Measurements from ENCODE around the gene SPATA13.

SPATA13 gene

GRCh38 chr13:24122569-24122968 is 38.0 kb upstream of the SPATA13 start:
- no peak overlapping the region for H3K4me3 ChIP-seq (ENCODE audit: low read depth, low read length)
- no peak for TF ChIP-seq CTCF (IDR thresholded peaks at IDR 0.05; ENCODE audit: low read depth, low read length)

GRCh38 chr13:24123761-24124160 is 36.8 kb upstream of the SPATA13 start:
- TF ChIP-seq CTCF (IDR thresholded peaks at IDR 0.05; ENCODE audit: low read depth, low read length) = no peak
- no peak overlapping the region for H3K4me3 ChIP-seq (ENCODE audit: low read depth, low read length)

GRCh38 chr13:24124789-24125476 is 35.6 kb upstream of the SPATA13 start:
- TF ChIP-seq CTCF (IDR thresholded peaks at IDR 0.05; ENCODE audit: low read depth, low read length) = no peak
- no peak overlapping the region for H3K4me3 ChIP-seq (ENCODE audit: low read depth, low read length)

GRCh38 chr13:24127116-24127631 is 33.3 kb upstream of the SPATA13 start:
- no peak for TF ChIP-seq CTCF (IDR thresholded peaks at IDR 0.05; ENCODE audit: low read depth, low read length)
- H3K4me3 ChIP-seq (ENCODE audit: low read depth, low read length) = no peak overlapping the region

GRCh38 chr13:24128112-24128511 is 32.4 kb upstream of the SPATA13 start:
- no peak overlapping the region for H3K4me3 ChIP-seq (ENCODE audit: low read depth, low read length)
- TF ChIP-seq CTCF (IDR thresholded peaks at IDR 0.05; ENCODE audit: low read depth, low read length) = no peak

- H3K4me3 ChIP-seq (ENCODE audit: low read depth, low read length) = no peak overlapping the region
- no peak for TF ChIP-seq CTCF (IDR thresholded peaks at IDR 0.05; ENCODE audit: low read depth, low read length)
Observed at GRCh38 chr13:24128962-24129361, 31.6 kb upstream of the SPATA13 start.

- no peak for TF ChIP-seq CTCF (IDR thresholded peaks at IDR 0.05; ENCODE audit: low read depth, low read length)
- H3K4me3 ChIP-seq (ENCODE audit: low read depth, low read length) = no peak overlapping the region
Observed at GRCh38 chr13:24129914-24130774, 30.4 kb upstream of the SPATA13 start.
